ENCODE data around the gene TMEM109. TPM values are rescaled to one million over a fixed set of nuclear protein-coding genes. Genes with fewer than 3 reads are reported as not detected.
"Not testable (repeated sequence)": the region's sequence is repeated elsewhere in the genome, so short reads cannot be mapped to it uniquely, and the experiment has no call there.

TMEM109 gene
- total and polyA plus RNA-seq, 5 donors = 103 to 119 (median 116) TPM

DNA sequence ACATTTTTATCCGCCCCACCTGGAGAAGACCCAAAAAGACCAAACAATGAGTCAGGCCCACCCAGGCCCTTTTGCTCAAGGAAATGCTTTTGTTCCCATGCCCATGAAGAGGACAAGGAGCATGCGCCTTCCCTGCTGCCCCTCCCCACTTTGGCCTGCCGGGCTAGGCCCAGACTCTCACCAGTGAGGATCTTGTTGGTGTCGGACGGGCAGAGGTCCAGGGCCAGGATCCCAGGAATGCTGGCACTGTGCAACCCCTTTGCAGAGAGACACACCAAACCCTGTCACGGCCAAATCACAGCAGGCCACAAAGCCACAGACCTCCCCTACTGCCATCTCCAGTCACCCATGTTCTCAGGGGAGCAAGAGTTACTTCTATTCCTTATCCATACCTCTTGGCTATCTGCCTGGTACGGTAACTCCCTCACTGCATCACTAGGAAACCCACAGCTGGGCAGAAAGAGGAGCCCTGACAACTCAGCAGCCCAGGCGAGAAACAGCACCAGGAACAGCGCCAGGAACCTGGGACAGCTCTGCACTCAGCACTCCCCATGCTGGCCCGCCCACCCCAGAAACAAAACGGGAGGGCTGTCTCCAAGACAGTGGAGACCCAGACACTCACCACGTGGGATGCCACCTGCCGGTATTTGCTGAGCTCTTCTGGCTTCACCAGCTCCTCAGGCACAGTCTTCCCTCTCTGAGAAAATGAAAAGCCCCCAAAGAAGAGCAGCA is 13.1 kb upstream of the TMEM109 start:
- Histone ChIP-seq H3K9me3 (ENCODE audit: control insufficient read depth, low read length) (no peaks in the 10 kb centered on the region), H3K4me1 (ENCODE audit: control insufficient read depth, insufficient read depth, low read length) (peaks cover 2% of the 10 kb centered on the region), H3K27ac (ENCODE audit: low read length) (no peak overlapping the region), H3K4me3 (ENCODE audit: low read length) (no peak overlapping the region), H3K27me3 (ENCODE audit: control insufficient read depth, insufficient read depth) (no peaks in the 10 kb centered on the region)
- DNase-seq (peak in 1 of 3 donors; percentile 59), ATAC-seq (no peak)
- WGBS = 68% methylated on average over 13 of the region's 13 CpGs
- intact Hi-C loops (cut with DNase I) = loop anchor here in 3 of 4 donors (5.0 kb wide), 2 partner anchors 64 to 69 kb away; no protein-coding TSS in a partner anchor

DNA sequence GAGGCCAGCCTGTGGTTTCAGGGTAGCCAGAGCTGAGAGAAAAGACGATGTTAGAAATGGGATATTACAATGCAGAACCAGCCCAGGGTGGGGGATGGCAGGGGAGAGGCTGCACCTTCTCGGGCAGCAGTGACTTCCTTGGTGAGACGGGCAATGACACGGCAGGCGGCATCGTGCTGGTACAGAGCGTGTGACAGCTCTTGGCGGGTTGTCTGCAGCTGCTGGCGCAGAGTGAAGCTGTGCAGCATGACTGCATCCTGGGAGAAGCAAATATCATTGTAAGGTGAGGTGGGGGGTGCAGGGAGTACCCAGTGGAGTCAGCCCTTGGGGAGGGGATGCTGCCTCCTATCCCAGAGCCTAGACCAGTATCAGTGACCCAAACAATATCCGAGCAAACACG is 11.3 kb upstream of the TMEM109 start:
- WGBS = 82% methylated on average over 11 of the region's 11 CpGs
- no peaks in the 10 kb centered on the region for H3K9me3 ChIP-seq (ENCODE audit: control insufficient read depth, low read length)
- H3K27me3 ChIP-seq (ENCODE audit: control insufficient read depth, insufficient read depth) = no peaks in the 10 kb centered on the region
- DNase-seq (no peak), ATAC-seq (no peak)
- intact Hi-C loops (cut with DNase I) = loop anchor here in 3 of 4 donors (5.0 kb wide), 2 partner anchors 65 to 70 kb away; no protein-coding TSS in a partner anchor
- no peak overlapping the region for H3K4me3 ChIP-seq (ENCODE audit: low read length)
- no peak overlapping the region for H3K27ac ChIP-seq (ENCODE audit: low read length)
- peaks cover 4% of the 10 kb centered on the region for H3K4me1 ChIP-seq (ENCODE audit: control insufficient read depth, insufficient read depth, low read length)

- H3K27ac ChIP-seq (ENCODE audit: low read length) = no peak overlapping the region
- intact Hi-C loops (cut with DNase I) = no loop called here
- no peak for DNase-seq
- no peaks in the 10 kb centered on the region for H3K27me3 ChIP-seq (ENCODE audit: control insufficient read depth, insufficient read depth)
- H3K4me3 ChIP-seq (ENCODE audit: low read length) = peak overlapping the region; percentile 76
- no peaks in the 10 kb centered on the region for H3K9me3 ChIP-seq (ENCODE audit: control insufficient read depth, low read length)
- WGBS = 48% methylated on average over 6 of the region's 6 CpGs
- ATAC-seq = no peak
- peaks cover 4% of the 10 kb centered on the region for H3K4me1 ChIP-seq (ENCODE audit: control insufficient read depth, insufficient read depth, low read length)
Observed at GRCh38 chr11:60905047-60905446, 8.9 kb upstream of the TMEM109 start.

GRCh38 chr11:60905551-60906113 is 8.3 kb upstream of the TMEM109 start:
- peak overlapping the region; percentile 76 for H3K4me3 ChIP-seq (ENCODE audit: low read length)
- ATAC-seq = no peak
- WGBS = 5% methylated on average over 16 of the region's 16 CpGs
- intact Hi-C loops (cut with DNase I) = no loop called here
- peaks cover 4% of the 10 kb centered on the region for H3K4me1 ChIP-seq (ENCODE audit: control insufficient read depth, insufficient read depth, low read length)
- no peaks in the 10 kb centered on the region for H3K9me3 ChIP-seq (ENCODE audit: control insufficient read depth, low read length)
- DNase-seq = no peak
- peak overlapping the region; percentile 48 for H3K27ac ChIP-seq (ENCODE audit: low read length)
- H3K27me3 ChIP-seq (ENCODE audit: control insufficient read depth, insufficient read depth) = no peaks in the 10 kb centered on the region

DNA sequence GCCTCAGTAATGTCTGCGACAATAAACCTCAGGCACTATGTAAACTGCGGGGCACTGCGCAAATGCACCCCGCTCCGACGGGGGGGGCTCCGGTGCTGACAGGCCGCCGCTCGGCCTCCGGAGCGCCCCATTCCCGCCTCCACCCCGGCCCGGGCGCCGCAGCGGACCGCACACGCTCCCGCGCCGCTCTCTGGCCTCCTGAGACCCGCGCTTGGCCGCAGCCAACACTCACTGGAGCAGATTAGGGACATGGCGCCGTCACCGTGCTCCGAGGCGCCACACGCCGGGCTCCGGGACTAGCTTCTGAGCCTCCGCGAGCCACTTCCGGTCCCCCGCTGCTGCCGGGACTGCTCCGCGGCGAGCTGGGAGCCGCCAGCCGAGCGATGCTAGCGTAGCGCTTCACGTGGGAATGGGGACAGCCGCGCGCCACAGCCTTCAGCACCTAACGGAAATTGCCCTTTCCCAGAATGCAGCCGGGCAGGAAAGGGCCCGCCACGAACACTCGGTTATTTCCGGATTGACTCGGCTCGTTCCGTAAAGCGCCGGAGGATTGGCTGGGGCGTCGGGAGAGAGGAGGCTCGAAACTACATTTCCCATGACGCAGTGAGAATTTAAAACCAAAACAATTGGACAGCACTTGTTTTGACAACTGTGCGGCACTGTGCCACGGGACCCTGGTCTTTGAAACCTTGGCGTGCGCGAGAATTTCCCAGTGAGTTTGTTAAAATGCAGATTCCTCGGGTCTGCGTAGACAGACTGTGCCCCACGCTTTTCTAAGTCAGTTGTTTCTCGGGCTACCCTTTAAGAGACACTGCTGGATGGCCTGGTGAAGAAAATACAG is 7.6 kb upstream of the TMEM109 start, which contains the start of gene PRPF19:
TSS of gene PRPF19 (minus strand) at position 454 of the 841 bp plus-strand sequence. CDS start at position 251, 203 bp downstream.
- H3K9me3 ChIP-seq (ENCODE audit: control insufficient read depth, low read length) = no peaks in the 10 kb centered on the region
- DNase-seq (peak; percentile 97 to 99 (median 99)), ATAC-seq (peak; percentile 97)
- intact Hi-C loops (cut with DNase I) = no loop called here
- peak within 1 kb of the TSS; percentile 76 for H3K4me3 ChIP-seq (ENCODE audit: low read length)
- under 1% methylated on average over 75 of the region's 75 CpGs for WGBS
- peak within 1 kb of the TSS; percentile 61 for H3K27ac ChIP-seq (ENCODE audit: low read length)
- H3K27me3 ChIP-seq (ENCODE audit: control insufficient read depth, insufficient read depth) = no peaks in the 10 kb centered on the region
- H3K4me1 ChIP-seq (ENCODE audit: control insufficient read depth, insufficient read depth, low read length) = peaks cover 4% of the 10 kb centered on the region

- no peak overlapping the region for H3K4me3 ChIP-seq (ENCODE audit: low read length)
- intact Hi-C loops (cut with DNase I) = no loop called here
- DNase-seq = no peak
- 34% methylated on average over 1 of the region's 1 CpG for WGBS
- H3K4me1 ChIP-seq (ENCODE audit: control insufficient read depth, insufficient read depth, low read length) = peaks cover 4% of the 10 kb centered on the region
- ATAC-seq = no peak
- H3K9me3 ChIP-seq (ENCODE audit: control insufficient read depth, low read length) = no peaks in the 10 kb centered on the region
- no peaks in the 10 kb centered on the region for H3K27me3 ChIP-seq (ENCODE audit: control insufficient read depth, insufficient read depth)
- no peak overlapping the region for H3K27ac ChIP-seq (ENCODE audit: low read length)
Observed at GRCh38 chr11:60908803-60909202, 5.2 kb upstream of the TMEM109 start.

- H3K27me3 ChIP-seq (ENCODE audit: control insufficient read depth, insufficient read depth); DNase-seq; ATAC-seq; H3K27ac ChIP-seq (ENCODE audit: low read length); H3K9me3 ChIP-seq (ENCODE audit: control insufficient read depth, low read length); intact Hi-C loops (cut with DNase I); H3K4me1 ChIP-seq (ENCODE audit: control insufficient read depth, insufficient read depth, low read length); H3K4me3 ChIP-seq (ENCODE audit: low read length): not testable (repeated sequence)
- WGBS = 65% methylated on average over 3 of the region's 3 CpGs
Observed at GRCh38 chr11:60909680-60910280, 4.2 kb upstream of the TMEM109 start.

DNA sequence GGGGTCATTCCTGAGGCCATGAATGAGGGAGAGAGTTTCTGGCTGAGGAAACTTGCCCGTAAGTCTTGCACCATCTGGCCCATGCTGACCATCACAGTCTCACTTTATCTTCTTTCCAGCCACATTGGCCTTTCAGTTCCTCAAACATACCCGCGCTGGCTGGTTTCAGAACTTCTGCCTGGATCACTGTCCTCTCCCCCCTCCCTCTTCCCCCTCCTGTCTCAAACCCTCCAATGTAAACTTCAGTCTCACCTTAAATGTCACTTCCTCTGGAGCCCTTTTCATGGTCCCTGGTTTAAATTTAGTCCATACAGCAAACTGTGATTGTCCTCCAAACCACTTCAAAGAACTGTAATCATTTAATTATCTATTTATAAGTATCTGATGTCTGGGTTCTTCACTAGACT is 3.7 kb upstream of the TMEM109 start:
- H3K4me1 ChIP-seq (ENCODE audit: control insufficient read depth, insufficient read depth, low read length) = peaks cover 3% of the 10 kb centered on the region
- 70% methylated on average over 3 of the region's 3 CpGs for WGBS
- no peak overlapping the region for H3K27ac ChIP-seq (ENCODE audit: low read length)
- intact Hi-C loops (cut with DNase I) = no loop called here
- H3K9me3 ChIP-seq (ENCODE audit: control insufficient read depth, low read length) = no peaks in the 10 kb centered on the region
- DNase-seq (no peak), ATAC-seq (no peak)
- no peak overlapping the region for H3K4me3 ChIP-seq (ENCODE audit: low read length)
- no peaks in the 10 kb centered on the region for H3K27me3 ChIP-seq (ENCODE audit: control insufficient read depth, insufficient read depth)

DNA sequence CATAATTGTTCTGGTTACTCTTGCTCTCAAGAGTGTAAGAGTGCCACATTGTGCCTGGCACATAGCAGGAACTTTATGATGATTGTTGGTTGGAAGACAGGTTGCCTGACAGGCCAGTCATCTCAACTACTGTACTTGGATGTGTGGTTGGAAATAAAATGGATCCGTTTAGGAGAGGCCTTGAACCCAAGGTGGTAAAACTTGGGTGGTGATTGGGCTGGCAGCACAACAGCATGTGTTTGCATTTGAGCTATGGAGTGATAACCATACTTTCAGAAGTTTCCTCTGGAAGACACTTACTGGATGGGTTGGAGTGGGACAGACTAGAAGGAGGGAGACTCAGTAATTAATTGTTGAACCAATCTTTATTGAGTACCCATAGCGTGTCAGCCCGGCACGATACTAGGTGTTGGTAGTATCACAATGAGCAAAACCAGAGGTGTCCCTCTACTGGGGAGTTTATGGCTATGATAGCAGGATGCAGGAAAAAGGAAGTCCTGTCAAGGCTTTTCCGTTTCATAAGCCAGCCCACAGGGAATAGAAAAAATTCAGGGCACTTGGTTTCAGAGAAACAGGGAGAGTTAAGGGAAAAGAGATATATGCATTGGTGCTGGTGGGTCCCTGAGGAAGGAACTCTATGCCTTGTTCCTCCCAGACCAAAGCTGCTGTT is 3.1 kb upstream of the TMEM109 start:
- Histone ChIP-seq H3K27me3 (ENCODE audit: control insufficient read depth, insufficient read depth) (no peaks in the 10 kb centered on the region), H3K4me3 (ENCODE audit: low read length) (no peak overlapping the region), H3K27ac (ENCODE audit: low read length) (no peak overlapping the region), H3K9me3 (ENCODE audit: control insufficient read depth, low read length) (no peaks in the 10 kb centered on the region), H3K4me1 (ENCODE audit: control insufficient read depth, insufficient read depth, low read length) (peaks cover 7% of the 10 kb centered on the region)
- ATAC-seq = no peak
- intact Hi-C loops (cut with DNase I) = no loop called here
- DNase-seq = no peak
- 49% methylated on average over 5 of the region's 5 CpGs for WGBS

GRCh38 chr11:60912223-60912850 is 1.6 kb upstream of the TMEM109 start:
- no peaks in the 10 kb centered on the region for H3K27me3 ChIP-seq (ENCODE audit: control insufficient read depth, insufficient read depth)
- intact Hi-C loops (cut with DNase I) = no loop called here
- H3K9me3 ChIP-seq (ENCODE audit: control insufficient read depth, low read length) = no peaks in the 10 kb centered on the region
- WGBS = 76% methylated on average over 12 of the region's 12 CpGs
- DNase-seq (no peak), ATAC-seq (no peak)
- H3K4me1 ChIP-seq (ENCODE audit: control insufficient read depth, insufficient read depth, low read length) = peaks cover 13% of the 10 kb centered on the region
- H3K4me3 ChIP-seq (ENCODE audit: low read length) = no peak overlapping the region
- no peak overlapping the region for H3K27ac ChIP-seq (ENCODE audit: low read length)

Measured in right cardiac atrium (tissue), 5 donors.